NCI-H1048 (cell line): ENCODE data around the gene SENP5.
"Not testable (repeated sequence)": the region's sequence is repeated elsewhere in the genome, so short reads cannot be mapped to it uniquely, and the experiment has no call there.

Experiments
- DNase-seq: peaks from one replicate; lab custom pipeline; 2025; lab: John Stamatoyannopoulos, UW

Gene SENP5

GRCh38 chr3:196867507-196868296 is at the start of gene SENP5:
Gene SENP5, plus strand, starts transcription at chr3:196867920. Its CDS starts 17,262 bp downstream, at chr3:196885182.
- peak; percentile 75 for DNase-seq

- no peak for DNase-seq
Measured at GRCh38 chr3:196821806-196822355, 45.8 kb upstream of the SENP5 start.

- DNase-seq: not testable (repeated sequence)
Measured at GRCh38 chr3:196829651-196830050, 38.1 kb upstream of the SENP5 start.

- DNase-seq: no peak
Measured at GRCh38 chr3:196835086-196835485, 32.6 kb upstream of the SENP5 start.

- not testable (repeated sequence) for DNase-seq
Measured at GRCh38 chr3:196836626-196837025, 31.1 kb upstream of the SENP5 start.

- DNase-seq: peak; percentile 21
Measured at GRCh38 chr3:196837819-196838420, 29.8 kb upstream of the SENP5 start.

GRCh38 chr3:196839351-196839750 is 28.4 kb upstream of the SENP5 start:
- not testable (repeated sequence) for DNase-seq

- DNase-seq: no peak
Measured at GRCh38 chr3:196842567-196843434, 24.9 kb upstream of the SENP5 start.

GRCh38 chr3:196843435-196844110 is 24.1 kb upstream of the SENP5 start:
- DNase-seq: no peak

GRCh38 chr3:196844235-196845219 is 23.2 kb upstream of the SENP5 start:
- not testable (repeated sequence) for DNase-seq

GRCh38 chr3:196848375-196848774 is 19.3 kb upstream of the SENP5 start:
- DNase-seq: not testable (repeated sequence)

- DNase-seq: no peak
Measured at GRCh38 chr3:196849180-196849741, 18.5 kb upstream of the SENP5 start.

- DNase-seq: not testable (repeated sequence)
Measured at GRCh38 chr3:196863000-196863399, 4.7 kb upstream of the SENP5 start.

GRCh38 chr3:196867155-196867506 is 589 bp upstream of the SENP5 start:
- no peak for DNase-seq

GRCh38 chr3:196868297-196868661 is 559 bp downstream of the SENP5 start:
- DNase-seq: no peak

- no peak for DNase-seq
Measured at GRCh38 chr3:196872316-196872715, 4.6 kb downstream of the SENP5 start.

GRCh38 chr3:196874511-196875094 is 6.9 kb downstream of the SENP5 start:
- not testable (repeated sequence) for DNase-seq

- DNase-seq: no peak
Measured at GRCh38 chr3:196875258-196875657, 7.5 kb downstream of the SENP5 start.

GRCh38 chr3:196883361-196883760 is 15.6 kb downstream of the SENP5 start:
- DNase-seq: no peak

- DNase-seq: no peak
Measured at GRCh38 chr3:196886144-196886543, 18.4 kb downstream of the SENP5 start.
